HEK293T (cell line): ENCODE results near the gene SEMA7A.

Source experiments
- ARNT ChIP-seq: fragments of 450-650 bp; IDR thresholded peaks from 2 replicates; pipeline ENCODE4 v1.6.1; 2017; ENCODE audit warnings: mild to moderate bottlenecking
- BHLHE40 ChIP-seq: fragments of 450-650 bp; IDR thresholded peaks from 2 replicates; pipeline ENCODE4 v1.6.1; 2016; ENCODE audit warnings: mild to moderate bottlenecking, moderate library complexity, borderline replicate concordance
- FOXA1 ChIP-seq: fragments of 450-650 bp; IDR thresholded peaks from 2 replicates; pipeline ENCODE4 v1.6.1; 2016; ENCODE audit warnings: mild to moderate bottlenecking
- FOXK2 ChIP-seq: fragments of 450-650 bp; IDR thresholded peaks from 2 replicates; pipeline ENCODE4 v1.6.1; 2016; ENCODE audit warnings: mild to moderate bottlenecking
- HDGF ChIP-seq: fragments of 450-650 bp; IDR thresholded peaks from 2 replicates; pipeline ENCODE4 v1.6.1; 2017; ENCODE audit warnings: antibody characterized with exemption, borderline replicate concordance
- L3MBTL2 ChIP-seq: fragments of 450-650 bp; conservative IDR thresholded peaks from 2 replicates; pipeline ENCODE4 v1.6.1; 2016; ENCODE audit warnings: mild to moderate bottlenecking
- SP1 ChIP-seq: fragments of 450-650 bp; IDR thresholded peaks from 2 replicates; pipeline ENCODE4 v1.6.1; 2017
- TF ChIP-seq, protein P1 (sequence below): fragments of 450-650 bp; IDR thresholded peaks from 2 replicates; pipeline ENCODE4 v1.6.1; 2016

DNA sequence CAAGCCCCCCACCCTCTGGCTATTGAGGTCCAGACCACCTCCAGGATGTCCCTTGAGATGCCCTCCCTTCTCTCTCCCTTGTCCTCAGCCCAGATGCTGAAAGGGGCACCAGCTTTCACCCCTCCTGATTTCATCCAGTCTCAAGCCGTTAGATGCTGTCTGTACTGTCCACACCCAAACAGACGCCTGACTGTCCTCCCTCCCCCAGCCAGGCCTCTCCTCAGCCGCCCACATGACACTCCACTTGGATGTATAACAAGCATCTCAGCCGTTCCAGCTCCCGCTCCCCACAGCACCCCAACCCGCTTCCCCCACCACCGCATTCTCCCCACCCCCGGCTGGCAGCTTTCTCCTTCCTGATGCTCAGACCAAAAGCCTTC lies 41.3 kb downstream of the SEMA7A start:
- TF ChIP-seq, protein P1, sequence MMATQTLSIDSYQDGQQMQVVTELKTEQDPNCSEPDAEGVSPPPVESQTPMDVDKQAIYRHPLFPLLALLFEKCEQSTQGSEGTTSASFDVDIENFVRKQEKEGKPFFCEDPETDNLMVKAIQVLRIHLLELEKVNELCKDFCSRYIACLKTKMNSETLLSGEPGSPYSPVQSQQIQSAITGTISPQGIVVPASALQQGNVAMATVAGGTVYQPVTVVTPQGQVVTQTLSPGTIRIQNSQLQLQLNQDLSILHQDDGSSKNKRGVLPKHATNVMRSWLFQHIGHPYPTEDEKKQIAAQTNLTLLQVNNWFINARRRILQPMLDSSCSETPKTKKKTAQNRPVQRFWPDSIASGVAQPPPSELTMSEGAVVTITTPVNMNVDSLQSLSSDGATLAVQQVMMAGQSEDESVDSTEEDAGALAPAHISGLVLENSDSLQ, result no peak
- no peak for TF ChIP-seq ARNT
- TF ChIP-seq HDGF, result no peak
- TF ChIP-seq L3MBTL2, result no peak
- TF ChIP-seq SP1, result no peak
- TF ChIP-seq FOXA1, result no peak
- no peak for TF ChIP-seq BHLHE40
- no peak for TF ChIP-seq FOXK2
